ENCODE results near the gene OBSL1.

The OBSL1 gene

GRCh38 chr2:219548990-219549389 is 22.3 kb downstream of the OBSL1 start:
- DNase-seq: no peak

DNA sequence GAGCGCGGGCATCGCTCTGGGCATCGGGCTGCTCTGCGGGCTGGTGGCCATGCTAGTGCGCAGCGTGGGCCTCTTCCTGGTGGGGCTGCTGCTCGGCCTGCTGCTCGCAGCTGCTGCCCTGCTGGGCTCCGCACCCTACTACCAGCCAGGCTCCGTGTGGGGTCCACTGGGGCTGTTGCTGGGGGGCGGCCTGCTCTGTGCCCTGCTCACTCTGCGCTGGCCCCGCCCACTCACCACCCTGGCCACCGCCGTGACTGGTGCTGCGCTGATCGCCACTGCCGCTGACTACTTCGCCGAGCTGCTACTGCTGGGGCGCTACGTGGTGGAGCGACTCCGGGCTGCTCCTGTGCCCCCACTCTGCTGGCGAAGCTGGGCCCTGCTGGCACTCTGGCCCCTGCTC is 23.7 kb downstream of the OBSL1 start:
- no peak for DNase-seq

DNA sequence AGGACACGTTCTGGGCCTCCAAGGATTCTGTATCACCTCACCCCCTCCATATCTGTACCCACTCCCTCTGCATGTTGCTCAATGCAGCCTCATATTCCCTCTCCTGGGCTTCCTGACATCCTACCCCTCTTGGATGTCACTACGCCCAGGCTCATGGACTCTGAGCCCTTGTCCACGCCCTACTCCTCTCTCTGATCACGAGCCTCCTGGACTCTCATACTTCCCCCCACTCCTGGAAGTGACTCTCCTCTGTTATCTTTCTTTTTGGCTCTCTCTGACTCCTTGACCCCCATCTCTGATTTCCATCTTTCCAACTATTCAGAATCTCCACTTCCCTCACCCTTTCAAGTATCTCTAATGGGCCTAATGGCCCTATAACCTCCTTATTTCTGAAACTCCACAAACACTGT is 25.4 kb downstream of the OBSL1 start:
- DNase-seq: no peak

GRCh38 chr2:219545295-219545942 is 25.9 kb downstream of the OBSL1 start:
- no peak for DNase-seq

DNA sequence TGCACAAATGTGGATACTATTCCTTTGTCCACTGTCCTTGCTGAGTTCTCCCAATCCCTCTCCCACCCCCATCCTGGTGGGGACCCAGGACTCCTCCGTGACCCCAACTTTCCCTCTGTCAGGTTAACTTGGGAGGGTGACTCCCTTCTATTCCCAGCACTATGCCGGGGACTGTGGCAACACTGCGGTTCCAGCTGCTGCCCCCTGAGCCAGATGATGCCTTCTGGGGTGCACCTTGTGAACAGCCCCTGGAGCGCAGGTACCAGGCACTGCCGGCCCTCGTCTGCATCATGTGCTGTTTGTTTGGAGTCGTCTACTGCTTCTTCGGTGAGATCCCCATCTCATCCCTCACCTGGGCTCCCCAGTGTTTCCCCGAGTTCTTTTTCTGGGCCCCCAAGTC is 26.8 kb downstream of the OBSL1 start:
- DNase-seq: no peak

- peak; percentile 98 for DNase-seq
Measured at GRCh38 chr2:219543596-219544358, 27.6 kb downstream of the OBSL1 start, which contains the start of the genes CHPF and TMEM198. TSS of gene CHPF (minus strand) at chr2:219543809. CDS start at chr2:219543538, 271 bp downstream. TSS of gene TMEM198 (plus strand) at chr2:219544028. CDS start at chr2:219544728, 700 bp downstream.

DNA sequence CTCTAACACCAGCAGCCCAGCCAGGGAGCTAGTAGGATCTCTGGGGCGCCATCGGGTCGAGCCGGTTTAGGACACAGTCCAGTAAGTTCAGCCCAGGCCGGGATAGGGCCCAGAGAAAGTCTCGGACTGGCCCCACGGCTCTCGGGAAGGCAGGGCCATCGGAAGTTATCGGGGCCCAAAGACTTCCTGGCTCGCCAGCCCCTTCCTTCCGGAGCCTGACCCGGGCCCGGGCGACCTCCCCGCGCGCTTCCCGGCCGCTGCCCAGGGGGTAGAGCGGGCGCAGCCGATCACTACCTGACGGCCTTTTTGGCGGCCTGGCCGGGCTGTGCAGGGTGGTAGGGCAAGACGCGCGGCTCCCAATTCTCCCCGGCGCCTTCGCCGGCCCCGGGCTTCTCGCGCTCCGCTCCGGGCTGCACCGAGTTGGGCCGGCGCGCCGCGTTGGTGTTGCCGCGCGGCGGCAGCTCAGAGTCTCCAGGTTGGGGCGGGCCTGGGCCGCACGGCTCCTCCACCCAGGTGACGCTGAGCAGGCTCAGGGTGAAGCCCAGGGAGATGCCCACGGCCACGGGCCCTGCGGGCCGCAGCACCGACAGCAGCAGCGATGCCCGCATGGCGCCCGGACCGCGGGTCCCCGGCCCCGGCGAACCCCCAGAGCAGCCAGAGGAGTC is 28.3 kb downstream of the OBSL1 start:
- peak; percentile 60 for DNase-seq

GRCh38 chr2:219541611-219542180 is 29.6 kb downstream of the OBSL1 start:
- DNase-seq: peak; percentile 76

DNA sequence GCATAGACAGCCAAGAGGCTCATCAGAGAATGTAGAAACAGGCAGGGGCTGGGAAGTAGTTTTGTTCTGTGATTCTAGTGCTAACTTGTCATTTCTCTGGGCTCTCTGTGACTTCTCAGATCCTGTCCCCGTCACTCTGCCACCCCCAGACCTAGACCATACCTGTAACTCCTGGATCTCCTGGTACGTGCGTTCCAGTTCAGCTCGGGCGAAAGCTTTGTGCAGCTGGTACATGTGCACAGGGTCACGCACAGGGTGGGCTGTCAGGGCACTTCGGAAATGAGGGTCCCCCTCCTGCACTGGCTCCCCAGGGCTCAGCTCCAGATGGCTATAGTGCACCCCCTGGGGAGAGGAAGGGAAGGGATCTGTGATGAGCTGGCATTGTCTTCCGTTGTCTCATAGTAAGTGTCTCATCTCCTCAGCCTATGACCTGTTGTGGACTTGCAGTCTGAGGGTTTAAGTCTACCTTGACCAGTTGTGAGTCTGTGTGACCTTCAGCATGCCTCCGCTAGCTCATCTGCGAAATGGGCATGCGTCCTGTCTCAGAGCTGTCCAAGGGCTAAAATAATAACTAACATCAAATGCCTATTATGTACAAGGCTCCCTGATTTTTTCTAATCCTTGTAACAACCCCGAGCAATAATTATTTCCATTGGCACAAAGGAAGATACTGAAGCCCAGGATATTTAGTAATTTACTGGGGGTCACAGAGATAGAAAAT is 30.4 kb downstream of the OBSL1 start:
- DNase-seq: no peak

DNA sequence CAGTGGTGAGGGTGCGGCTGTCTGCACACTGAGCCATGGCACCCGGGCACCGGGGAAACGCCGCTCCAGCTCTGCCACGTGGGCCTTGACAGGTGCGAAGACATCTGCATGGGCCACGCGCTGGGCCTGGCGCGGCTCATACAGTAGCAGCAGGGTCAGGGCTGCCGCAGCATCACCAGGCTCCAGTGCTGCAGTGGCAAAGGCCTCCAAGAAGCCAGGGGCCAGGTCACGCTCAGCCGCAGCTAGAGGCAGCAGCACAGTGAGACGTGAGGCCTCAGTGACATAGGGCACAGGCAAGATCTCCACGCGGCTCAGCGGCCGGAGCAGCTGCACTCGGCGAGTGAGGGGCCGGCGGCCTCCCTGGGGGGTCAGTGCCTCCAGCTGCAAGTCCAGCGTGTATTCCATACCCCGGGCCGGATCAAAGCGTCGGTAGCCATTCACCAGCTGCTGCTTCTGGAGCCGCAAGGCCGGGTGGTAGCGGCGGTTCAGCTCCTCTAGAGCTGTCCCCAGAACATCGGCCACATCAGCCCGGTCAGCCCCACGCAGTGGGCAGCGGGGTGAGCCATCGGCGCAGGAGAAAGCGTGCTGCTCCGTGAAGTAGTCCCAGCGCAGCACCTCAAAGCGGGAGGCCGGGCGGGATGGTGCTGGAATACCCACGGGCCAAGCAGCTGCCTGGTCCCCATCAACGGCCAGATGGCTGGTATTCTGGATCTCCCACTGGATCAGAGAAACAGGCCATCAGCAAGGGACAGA is 31.2 kb downstream of the OBSL1 start:
- DNase-seq: no peak

- DNase-seq: no peak
Measured at GRCh38 chr2:219538956-219539788, 32.2 kb downstream of the OBSL1 start.

GRCh38 chr2:219538504-219538951 is 32.8 kb downstream of the OBSL1 start:
- DNase-seq: no peak

GRCh38 chr2:219537657-219538488 is 33.5 kb downstream of the OBSL1 start:
- DNase-seq: no peak

- DNase-seq: no peak
Measured at GRCh38 chr2:219536967-219537366, 34.4 kb downstream of the OBSL1 start.

- DNase-seq: no peak
Measured at GRCh38 chr2:219536425-219536824, 34.9 kb downstream of the OBSL1 start.

- no peak for DNase-seq
Measured at GRCh38 chr2:219533930-219534661, 37.2 kb downstream of the OBSL1 start.

GRCh38 chr2:219532378-219532649 is 39.0 kb downstream of the OBSL1 start:
- DNase-seq: no peak

DNA sequence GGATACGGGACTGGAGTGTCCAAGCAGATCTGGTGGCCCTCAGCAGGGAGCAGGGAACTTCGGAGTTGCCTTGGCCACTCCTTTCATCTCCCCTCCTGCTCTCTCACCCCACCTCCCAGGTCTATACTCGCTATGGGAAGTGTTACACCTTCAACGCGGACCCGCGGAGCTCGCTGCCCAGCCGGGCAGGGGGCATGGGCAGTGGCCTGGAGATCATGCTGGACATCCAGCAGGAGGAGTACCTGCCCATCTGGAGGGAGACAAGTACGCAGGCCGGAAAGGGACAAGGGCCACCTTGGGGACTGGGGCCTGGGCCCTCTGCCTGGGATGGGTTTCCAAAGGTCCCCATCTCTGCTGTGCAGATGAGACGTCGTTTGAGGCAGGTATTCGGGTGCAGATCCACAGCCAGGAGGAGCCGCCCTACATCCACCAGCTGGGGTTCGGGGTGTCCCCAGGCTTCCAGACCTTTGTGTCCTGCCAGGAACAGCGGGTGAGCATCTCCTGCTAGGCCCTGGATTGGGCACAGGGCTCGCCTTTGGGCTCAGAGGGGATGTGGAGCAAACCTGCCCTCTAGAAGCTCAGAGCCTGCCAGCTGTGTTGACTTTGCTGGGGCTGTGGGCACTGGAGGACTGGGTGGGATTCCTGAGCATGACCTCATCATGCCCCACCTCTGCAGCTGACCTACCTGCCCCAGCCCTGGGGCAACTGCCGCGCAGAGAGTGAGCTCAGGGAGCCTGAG is 39.5 kb downstream of the OBSL1 start:
- no peak for DNase-seq

All from NK-92 treated with Interleukin-12 subunit alpha and Interleukin-12 subunit beta, amount 100 ng/mL, for 24 hours (cell line).